Fibroblast of lung (primary cell): ENCODE data around the gene COA1. TPM values are rescaled to one million over a fixed set of nuclear protein-coding genes. Genes with fewer than 3 reads are reported as not detected.
A peak's percentile ranks its signal among the peaks of the same experiment; 100 is the strongest.

ENCODE experiments used
- DNase-seq, 2 donors: peaks; one replicate each; pipeline versions ENCODE4 v3.0.0 to v3.0.0-alpha.2; 2010; ENCODE audit warnings: low read depth in 2 of 2
- H2AFZ ChIP-seq: 2 replicates; pipeline ENCODE4 v1.5.1; 2012; ENCODE audit warnings: low read length, control low read depth, inconsistent platforms
- H3K27ac ChIP-seq: 2 replicates; pipeline ENCODE4 v1.5.1; 2011; ENCODE audit warnings: low read length, control low read depth; ENCODE audit not compliant: insufficient read depth
- H3K27me3 ChIP-seq: 2 replicates; pipeline ENCODE4 v1.5.1; 2011; ENCODE audit warnings: mild to moderate bottlenecking, low read length; ENCODE audit not compliant: control insufficient read depth, insufficient read depth
- H3K36me3 ChIP-seq: 2 replicates; pipeline ENCODE4 v1.5.1; 2011; ENCODE audit warnings: low read length; ENCODE audit not compliant: control insufficient read depth, insufficient read depth
- H3K4me1 ChIP-seq: 2 replicates; pipeline ENCODE4 v1.5.1; 2011; ENCODE audit warnings: low read length; ENCODE audit not compliant: control insufficient read depth, insufficient read depth; ENCODE audit errors: extremely low read depth
- H3K4me2 ChIP-seq: 2 replicates; pipeline ENCODE4 v1.5.1; 2011; ENCODE audit warnings: low read length, control low read depth; ENCODE audit not compliant: insufficient read depth; ENCODE audit errors: extremely low read depth
- H3K4me3 ChIP-seq, 4 experiments: fragments of 200-600 bp in 1 of 4; sonication (generic) in 1 of 4; replicated peaks in 1 of 4; 2 replicates each; pipeline ENCODE4 v1.5.1; 2011 to 2016; ENCODE audit warnings: low read length in 4 of 4, low read depth in 3 of 4, mild to moderate bottlenecking in 3 of 4, control low read depth in 2 of 4, inconsistent platforms in 1 of 4, mixed read lengths in 1 of 4; ENCODE audit not compliant: insufficient read depth in 1 of 4; ENCODE audit errors: control extremely low read depth in 1 of 4
- H3K79me2 ChIP-seq: 2 replicates; pipeline ENCODE4 v1.5.1; 2012; ENCODE audit warnings: mild to moderate bottlenecking, low read length, inconsistent platforms; ENCODE audit not compliant: control insufficient read depth, insufficient read depth
- H3K9ac ChIP-seq: 2 replicates; pipeline ENCODE4 v1.5.1; 2011; ENCODE audit warnings: mild to moderate bottlenecking, low read length, control low read depth; ENCODE audit not compliant: insufficient read depth
- H3K9me3 ChIP-seq: 2 replicates; pipeline ENCODE4 v1.5.1; 2012; ENCODE audit warnings: low read depth, low read length; ENCODE audit not compliant: control insufficient read depth, insufficient read depth
- H4K20me1 ChIP-seq: 2 replicates; pipeline ENCODE4 v1.5.1; 2011; ENCODE audit warnings: low read length; ENCODE audit not compliant: control insufficient read depth, insufficient read depth; ENCODE audit errors: extremely low read depth
- EZH2 ChIP-seq: IDR thresholded peaks from 2 replicates; pipeline ENCODE4 v1.5.1; 2012; ENCODE audit warnings: low read length, control low read depth, mild to moderate bottlenecking; ENCODE audit errors: missing control alignments
- polyA plus RNA-seq, 2 donors: library from polyadenylated mRNA; depleted of rRNA in 1 of 2; stranded (reverse) in 1 of 2; unstranded in 1 of 2; fragments of >200 nt; gene quantifications; 2 replicates each; pipeline ENCODE4 v1.2.1, GENCODE V29; 2011 to 2012; ENCODE audit warnings: missing spikeins in 1 of 2
- total RNA-seq: library from RNA; depleted of rRNA; stranded (reverse); fragments of >200 nt; gene quantifications from 2 replicates; pipeline ENCODE4 v1.2.1, GENCODE V29; 2014
- TF ChIP-seq, protein P1 (sequence below), 2 donors: IDR thresholded peaks in 1 of 2; conservative IDR thresholded peaks in 1 of 2; 1 replicate in 1 of 2; 2 replicates in 1 of 2; pipeline ENCODE4 v1.5.1; 2011 to 2012; ENCODE audit warnings: low read length in 2 of 2, control low read depth in 1 of 2, inconsistent platforms in 1 of 2, low read depth in 1 of 2, mild to moderate bottlenecking in 1 of 2

COA1 gene
- total and polyA plus RNA-seq, 2 donors (not counting 1 experiment from before 2014, with no cell fraction given) = 28.8 to 39.6 TPM

DNA sequence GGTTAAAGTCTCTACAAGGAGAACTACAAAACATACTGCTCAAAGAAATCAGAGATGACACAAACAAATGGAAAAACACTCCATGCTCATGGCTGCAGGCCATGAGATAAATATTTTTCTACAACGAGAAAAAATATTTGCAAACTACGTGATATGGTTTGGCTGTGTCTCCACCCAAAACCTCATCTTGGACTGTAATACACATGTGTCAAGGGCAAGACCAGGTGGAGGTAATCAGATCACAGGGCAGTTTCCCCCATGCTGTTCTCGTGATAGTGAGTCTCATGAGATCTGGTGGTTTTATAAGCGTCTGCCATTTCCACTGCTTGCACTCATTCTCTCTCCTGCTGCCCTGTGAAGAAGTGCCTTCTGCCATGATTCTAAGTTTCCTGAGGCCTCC is 57.8 kb downstream of the COA1 start:
- H3K9ac ChIP-seq = no peak overlapping the region
- H3K4me3 ChIP-seq = no peak overlapping the region
- peaks cover 4% of the 10 kb centered on the region for H3K4me1 ChIP-seq
- peaks cover 25% of the 10 kb centered on the region for H3K79me2 ChIP-seq
- no peak overlapping the region for H3K4me2 ChIP-seq
- no peaks in the 10 kb centered on the region for H4K20me1 ChIP-seq
- peak in 1 of 2 donors; percentile 51 for DNase-seq
- no peak for TF ChIP-seq EZH2
- TF ChIP-seq, protein P1, sequence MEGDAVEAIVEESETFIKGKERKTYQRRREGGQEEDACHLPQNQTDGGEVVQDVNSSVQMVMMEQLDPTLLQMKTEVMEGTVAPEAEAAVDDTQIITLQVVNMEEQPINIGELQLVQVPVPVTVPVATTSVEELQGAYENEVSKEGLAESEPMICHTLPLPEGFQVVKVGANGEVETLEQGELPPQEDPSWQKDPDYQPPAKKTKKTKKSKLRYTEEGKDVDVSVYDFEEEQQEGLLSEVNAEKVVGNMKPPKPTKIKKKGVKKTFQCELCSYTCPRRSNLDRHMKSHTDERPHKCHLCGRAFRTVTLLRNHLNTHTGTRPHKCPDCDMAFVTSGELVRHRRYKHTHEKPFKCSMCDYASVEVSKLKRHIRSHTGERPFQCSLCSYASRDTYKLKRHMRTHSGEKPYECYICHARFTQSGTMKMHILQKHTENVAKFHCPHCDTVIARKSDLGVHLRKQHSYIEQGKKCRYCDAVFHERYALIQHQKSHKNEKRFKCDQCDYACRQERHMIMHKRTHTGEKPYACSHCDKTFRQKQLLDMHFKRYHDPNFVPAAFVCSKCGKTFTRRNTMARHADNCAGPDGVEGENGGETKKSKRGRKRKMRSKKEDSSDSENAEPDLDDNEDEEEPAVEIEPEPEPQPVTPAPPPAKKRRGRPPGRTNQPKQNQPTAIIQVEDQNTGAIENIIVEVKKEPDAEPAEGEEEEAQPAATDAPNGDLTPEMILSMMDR (conservative IDR thresholded peaks at IDR 0.05 in 1 of 2, IDR thresholded peaks at IDR 0.05 in 1 of 2; ENCODE audit: low read depth in 1 of 2, low read length in 2 of 2) = no peak
- no peak overlapping the region for H3K27ac ChIP-seq
- H3K27me3 ChIP-seq = no peaks in the 10 kb centered on the region
- H3K36me3 ChIP-seq = no peaks in the 10 kb centered on the region
- H2AFZ ChIP-seq = peak overlapping the region; percentile 14
- H3K9me3 ChIP-seq = no peaks in the 10 kb centered on the region

DNA sequence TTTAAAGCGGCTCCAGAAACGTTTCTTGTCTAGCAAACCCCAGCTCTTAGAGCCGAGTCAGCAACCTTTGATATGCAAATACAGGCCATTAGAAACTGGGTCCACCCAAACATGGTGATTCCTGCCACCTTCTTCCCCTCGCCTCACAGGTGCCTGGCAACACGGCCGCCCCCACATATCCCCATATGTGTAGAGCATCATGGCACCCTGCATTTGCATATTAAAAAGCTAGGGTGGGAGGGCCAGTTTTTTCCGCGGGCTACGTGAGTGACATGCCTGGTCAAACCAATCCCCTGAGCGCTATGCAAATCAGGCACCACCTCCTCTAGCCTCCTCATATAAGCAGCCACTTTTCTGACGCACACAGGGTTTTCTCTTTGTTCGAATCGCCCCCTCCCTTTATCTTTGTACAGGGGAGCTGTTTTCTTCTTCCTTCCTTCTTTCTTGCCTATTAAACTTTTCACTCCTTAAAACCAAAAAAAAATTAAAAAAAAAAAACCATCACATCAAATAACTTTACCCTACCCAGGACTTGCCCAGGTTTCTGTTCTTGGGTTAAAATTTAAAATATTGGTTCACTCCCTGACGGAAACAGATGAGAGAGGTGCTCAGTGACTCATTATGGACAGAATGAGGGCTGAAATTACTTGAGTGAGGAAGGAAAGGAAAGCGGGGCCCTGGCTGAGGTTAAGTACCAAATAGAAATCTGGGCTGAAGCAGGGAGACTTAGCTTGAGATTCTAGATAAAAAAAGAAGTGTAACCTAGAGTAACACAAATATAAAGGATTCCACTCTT is 59.8 kb downstream of the COA1 start:
- Histone ChIP-seq H3K9me3 (no peaks in the 10 kb centered on the region), H3K9ac (no peak overlapping the region), H3K27me3 (no peaks in the 10 kb centered on the region), H3K27ac (no peak overlapping the region), H3K4me2 (no peak overlapping the region), H3K4me1 (peaks cover 5% of the 10 kb centered on the region), H4K20me1 (no peaks in the 10 kb centered on the region), H3K4me3 (no peak overlapping the region), H3K36me3 (no peaks in the 10 kb centered on the region), H3K79me2 (peaks cover 27% of the 10 kb centered on the region), H2AFZ (no peak overlapping the region)
- peak in 1 of 2 donors; percentile 78 for DNase-seq
- TF ChIP-seq, protein P1 (conservative IDR thresholded peaks at IDR 0.05 in 1 of 2, IDR thresholded peaks at IDR 0.05 in 1 of 2; ENCODE audit: low read depth in 1 of 2, low read length in 2 of 2) = no peak
- no peak for TF ChIP-seq EZH2

DNA sequence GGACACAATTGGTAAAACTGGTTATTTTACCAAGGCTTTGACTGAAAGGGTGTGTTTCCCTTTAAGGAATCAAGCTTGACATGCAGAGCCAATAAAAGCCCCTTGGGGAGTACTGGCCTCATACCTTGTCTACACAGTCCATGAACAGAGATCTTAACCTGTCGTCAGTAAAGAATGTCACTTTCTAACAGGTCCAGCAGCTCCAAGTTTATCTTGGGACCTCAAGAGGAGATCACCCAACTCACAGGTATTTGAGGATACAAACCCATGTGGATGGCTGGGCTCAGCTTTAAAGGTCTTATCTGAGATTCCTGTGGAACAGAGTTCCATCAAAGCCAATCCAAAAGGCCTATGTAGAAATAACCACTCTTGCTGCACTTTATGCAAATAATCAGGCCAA is 61.3 kb downstream of the COA1 start:
- Histone ChIP-seq H3K9me3 (no peaks in the 10 kb centered on the region), H3K27ac (no peak overlapping the region), H3K79me2 (peaks cover 21% of the 10 kb centered on the region), H2AFZ (no peak overlapping the region), H3K27me3 (no peaks in the 10 kb centered on the region), H3K4me2 (no peak overlapping the region), H3K4me1 (peaks cover 2% of the 10 kb centered on the region), H3K4me3 (no peak overlapping the region), H4K20me1 (no peaks in the 10 kb centered on the region), H3K36me3 (no peaks in the 10 kb centered on the region), H3K9ac (no peak overlapping the region)
- DNase-seq = no peak
- TF ChIP-seq, protein P1 (conservative IDR thresholded peaks at IDR 0.05 in 1 of 2, IDR thresholded peaks at IDR 0.05 in 1 of 2; ENCODE audit: low read depth in 1 of 2, low read length in 2 of 2) = no peak
- TF ChIP-seq EZH2 = no peak
